ENCODE measurements around the gene DNAJA3. TPM values are rescaled to one million over a fixed set of nuclear protein-coding genes. Genes with fewer than 3 reads are reported as not detected.

DNAJA3 gene
- total RNA-seq, 2 experiments from 2014 or later = 86.8 to 101 TPM

GRCh38 chr16:4433914-4434787 is 8.5 kb downstream of the DNAJA3 start:
- H3K27ac Mint-ChIP-seq = no peak overlapping the region
- ChIA-PET CTCF (no interaction called here), POLR2A (interaction anchor here (1.0 kb wide), 2 partner anchors 8 to 25 kb away, joined by 3 to 4 read pairs; no protein-coding TSS in a partner anchor)
- H3K27me3 Mint-ChIP-seq = no peaks in the 10 kb centered on the region
- TF ChIP-seq CTCF (IDR thresholded peaks at IDR 0.05) = no peak
- H3K36me3 Mint-ChIP-seq (ENCODE audit: low read depth) = peaks cover 46% of the 10 kb centered on the region
- DNase-seq (no peak), ATAC-seq (no peak)
- H3K4me1 Mint-ChIP-seq (ENCODE audit: low read depth) = peaks cover 26% of the 10 kb centered on the region
- intact Hi-C loops (cut with micrococcal nuclease) = no loop called here
- H3K4me3 Mint-ChIP-seq = no peak overlapping the region
- H3K9me3 Mint-ChIP-seq = no peaks in the 10 kb centered on the region

GRCh38 chr16:4435337-4436067 is 9.8 kb downstream of the DNAJA3 start:
- H3K9me3 Mint-ChIP-seq = no peaks in the 10 kb centered on the region
- peaks cover 50% of the 10 kb centered on the region for H3K36me3 Mint-ChIP-seq (ENCODE audit: low read depth)
- intact Hi-C loops (cut with micrococcal nuclease) = no loop called here
- ATAC-seq (no peak), DNase-seq (no peak)
- no peak overlapping the region for H3K4me3 Mint-ChIP-seq
- peak overlapping the region; percentile 43 for H3K27ac Mint-ChIP-seq
- H3K27me3 Mint-ChIP-seq = no peaks in the 10 kb centered on the region
- no peak for TF ChIP-seq CTCF (IDR thresholded peaks at IDR 0.05)
- POLR2A ChIA-PET = interaction anchor here (1.0 to 1.5 kb wide), 3 partner anchors 9 to 24 kb away, joined by 3 to 4 read pairs (median 4); no protein-coding TSS in a partner anchor
- H3K4me1 Mint-ChIP-seq (ENCODE audit: low read depth) = peaks cover 23% of the 10 kb centered on the region
- CTCF ChIA-PET = interaction anchor here (1.4 kb wide), 1 partner anchor 32 kb away, joined by 5 read pairs; no protein-coding TSS in a partner anchor

- ATAC-seq (no peak), DNase-seq (no peak)
- ChIA-PET POLR2A (interaction anchor here (1.1 kb wide), 1 partner anchor 23 kb away, joined by 3 read pairs; no protein-coding TSS in a partner anchor), CTCF (no interaction called here)
- Mint-ChIP-seq H3K36me3 (ENCODE audit: low read depth) (peaks cover 58% of the 10 kb centered on the region), H3K4me1 (ENCODE audit: low read depth) (peaks cover 17% of the 10 kb centered on the region), H3K9me3 (no peaks in the 10 kb centered on the region), H3K27me3 (no peaks in the 10 kb centered on the region), H3K4me3 (no peak overlapping the region), H3K27ac (no peak overlapping the region)
- intact Hi-C loops (cut with micrococcal nuclease) = no loop called here
- no peak for TF ChIP-seq CTCF (IDR thresholded peaks at IDR 0.05)
These were observed 11.7 kb downstream of the DNAJA3 start for GRCh38 chr16:4437366-4437765.

GRCh38 chr16:4442371-4442770 is 16.7 kb downstream of the DNAJA3 start:
- H3K4me3 Mint-ChIP-seq = no peak overlapping the region
- H3K4me1 Mint-ChIP-seq (ENCODE audit: low read depth) = no peaks in the 10 kb centered on the region
- no peak overlapping the region for H3K27ac Mint-ChIP-seq
- no peak for DNase-seq
- H3K36me3 Mint-ChIP-seq (ENCODE audit: low read depth) = peaks cover 61% of the 10 kb centered on the region
- ATAC-seq = no peak
- H3K9me3 Mint-ChIP-seq = no peaks in the 10 kb centered on the region
- intact Hi-C loops (cut with micrococcal nuclease) = no loop called here
- CTCF ChIA-PET = no interaction called here
- H3K27me3 Mint-ChIP-seq = no peaks in the 10 kb centered on the region
- POLR2A ChIA-PET = no interaction called here
- no peak for TF ChIP-seq CTCF (IDR thresholded peaks at IDR 0.05)

Measured in activated CD8-positive, alpha-beta T cell treated with anti-CD3 and anti-CD28 coated beads for 36 hours (primary cell).